Endothelial cell of umbilical vein (primary cell): ENCODE results near the gene DYRK1A. TPM values are rescaled to one million over a fixed set of nuclear protein-coding genes. Genes with fewer than 3 reads are reported as not detected.

ENCODE experiments used
- BruUV-seq: library from RNA; stranded (reverse); fragments of 400-500 nt; replicated peaks from 2 replicates; lab custom pipeline; 2021; lab: Mats Ljungman, UMichigan
- CTCF ChIA-PET: fragments of 300-600, 350-600 bp; sonication (Branson Sonifier 250); formaldehyde crosslinking; loops from one replicate; lab custom pipeline; 2021; ENCODE audit warnings: antibody characterized with exemption, inconsistent platforms; lab: Charles Lee
- POLR2A ChIA-PET: fragments of 300-600, 350-600 bp; sonication (Branson Sonifier 250); formaldehyde crosslinking; loops from one replicate; lab custom pipeline; 2021; ENCODE audit warnings: antibody characterized with exemption, inconsistent platforms; lab: Charles Lee
- DNase-seq: peaks from one replicate; pipeline ENCODE4 v3.0.0-alpha.2; 2011; ENCODE audit warnings: low read depth, low spot score
- FAIRE-seq: peaks from 2 replicates; lab custom pipeline; 2011; peaks lifted over from hg19 to GRCh38; lab: Jason Lieb, UNC
- H2AFZ ChIP-seq: 2 replicates; pipeline ENCODE4 v1.6.0; 2012; ENCODE audit warnings: low read depth, low read length, control low read depth, inconsistent platforms
- H3K27ac ChIP-seq: 2 replicates; pipeline ENCODE4 v1.5.1; 2011; ENCODE audit warnings: low read depth, mild to moderate bottlenecking, control low read depth, low read length, moderate library complexity; ENCODE audit not compliant: insufficient read depth
- H3K27me3 ChIP-seq, 2 experiments: 2 replicates each; pipeline versions ENCODE4 v1.6.0 to v1.6.1; 2011; ENCODE audit warnings: low read length in 2 of 2, mixed read lengths in 1 of 2; ENCODE audit not compliant: control insufficient read depth in 2 of 2, insufficient read depth in 2 of 2
- H3K36me3 ChIP-seq, 2 experiments: 2 replicates in 1 of 2; 3 replicates in 1 of 2; pipeline ENCODE4 v1.5.1; 2011; ENCODE audit warnings: low read length in 2 of 2, mild to moderate bottlenecking in 1 of 2, moderate library complexity in 1 of 2; ENCODE audit not compliant: control insufficient read depth in 2 of 2, insufficient read depth in 2 of 2; ENCODE audit errors: extremely low read depth in 1 of 2
- H3K4me1 ChIP-seq: 3 replicates; pipeline ENCODE4 v1.5.1; 2011; ENCODE audit warnings: mild to moderate bottlenecking, low read length; ENCODE audit not compliant: control insufficient read depth, insufficient read depth; ENCODE audit errors: extremely low read depth
- H3K4me2 ChIP-seq: 2 replicates; pipeline ENCODE4 v1.6.1; 2011; ENCODE audit warnings: low read length, control low read depth, mixed read lengths; ENCODE audit not compliant: insufficient read depth
- H3K4me3 ChIP-seq, 3 experiments: fragments of 200-600 bp in 1 of 3; sonication (generic), shearing (Covaris generic) in 1 of 3; replicated peaks in 1 of 3; 2 replicates each; pipeline ENCODE4 v1.5.1; 2011 to 2016; ENCODE audit warnings: control low read depth in 3 of 3, low read length in 3 of 3, mild to moderate bottlenecking in 2 of 3, inconsistent platforms in 1 of 3, low read depth in 1 of 3, moderate library complexity in 1 of 3; ENCODE audit not compliant: insufficient read depth in 1 of 3
- H3K79me2 ChIP-seq: 2 replicates; pipeline ENCODE4 v1.6.0; 2012; ENCODE audit warnings: low read length, inconsistent platforms; ENCODE audit not compliant: control insufficient read depth, insufficient read depth
- H3K9ac ChIP-seq: replicated peaks from 2 replicates; pipeline ENCODE3; 2011; ENCODE audit warnings: low read length, control low read depth; ENCODE audit not compliant: insufficient read depth; ENCODE audit errors: extremely low read depth
- H3K9me1 ChIP-seq: replicated peaks from 3 replicates; pipeline ENCODE4 v1.6.0; 2011; ENCODE audit warnings: mild to moderate bottlenecking, low read length; ENCODE audit not compliant: control insufficient read depth, insufficient read depth; ENCODE audit errors: extremely low read depth
- H3K9me3 ChIP-seq: replicated peaks from 2 replicates; pipeline ENCODE4 v1.5.1; 2012; ENCODE audit warnings: low read length, inconsistent platforms; ENCODE audit not compliant: control insufficient read depth, insufficient read depth
- H4K20me1 ChIP-seq: replicated peaks from 2 replicates; pipeline ENCODE3; 2011; ENCODE audit warnings: mild to moderate bottlenecking, low read length; ENCODE audit not compliant: control insufficient read depth, insufficient read depth; ENCODE audit errors: extremely low read depth
- EZH2 ChIP-seq: IDR thresholded peaks from 2 replicates; pipeline ENCODE4 v1.6.1; 2012; ENCODE audit warnings: borderline replicate concordance, low read depth, mild to moderate bottlenecking, moderate library complexity, low read length, inconsistent platforms; ENCODE audit not compliant: severe bottlenecking
- FOS ChIP-seq: IDR thresholded peaks from 2 replicates; pipeline ENCODE4 v1.6.1; 2011; ENCODE audit warnings: mild to moderate bottlenecking, low read length, moderate library complexity, borderline replicate concordance; ENCODE audit not compliant: insufficient read depth
- GATA2 ChIP-seq: IDR thresholded peaks from 2 replicates; pipeline ENCODE4 v1.7.0; 2011; ENCODE audit warnings: low read depth, mild to moderate bottlenecking, moderate library complexity, mixed read lengths, low read length; ENCODE audit not compliant: insufficient read length, insufficient read depth
- JUN ChIP-seq: IDR thresholded peaks from 2 replicates; pipeline ENCODE4 v1.6.1; 2011; ENCODE audit warnings: borderline replicate concordance, low read depth; ENCODE audit not compliant: insufficient read length, insufficient read depth
- MYC ChIP-seq: IDR thresholded peaks from one replicate; pipeline ENCODE4 v1.6.1; 2011; ENCODE audit warnings: mild to moderate bottlenecking, low read depth, low read length
- POLR2A ChIP-seq: IDR thresholded peaks from 2 replicates; pipeline ENCODE4 v1.6.1; 2012; ENCODE audit warnings: low read depth, mild to moderate bottlenecking, control low read depth, low read length
- POLR2AphosphoS5 ChIP-seq: IDR thresholded peaks from 2 replicates; pipeline ENCODE4 v1.6.1; 2012; ENCODE audit warnings: low read depth, mild to moderate bottlenecking, control low read depth, low read length, moderate library complexity; ENCODE audit not compliant: insufficient read depth
- dilution Hi-C: fragments of 300-500 bp; cut with MboI; formaldehyde crosslinking; loops from one replicate; pipeline ENCODE4 v1.15.0; 2019; ENCODE audit warnings: low sequenced_read_pairs; ENCODE audit not compliant: extremely low pct_ligation_motif_present
- intact Hi-C: fragments of 100-400 bp; cut with micrococcal nuclease; formaldehyde crosslinking; loops from one replicate; pipeline ENCODE4 v1.10.0; 2022
- polyA plus RNA-seq, 4 experiments: library from polyadenylated mRNA; depleted of rRNA in 3 of 4; stranded (reverse) in 3 of 4; unstranded in 1 of 4; fragments of >200 nt; gene quantifications; 2 replicates each; pipeline versions ENCODE4 v1.2.1 to v1.2.3, GENCODE V29; 2011 to 2012; ENCODE audit warnings: missing spikeins in 1 of 4
- total RNA-seq: library from RNA; stranded (reverse); gene quantifications from 2 replicates; pipeline ENCODE4 v1.2.3, GENCODE V29; 2021
- TF ChIP-seq, protein P1 (sequence below), 2 donors: IDR thresholded peaks; 1 replicate in 1 of 2; 2 replicates in 1 of 2; pipeline ENCODE4 v1.5.1; 2011; ENCODE audit warnings: low read length in 2 of 2, mild to moderate bottlenecking in 2 of 2, moderate library complexity in 2 of 2, control low read depth in 1 of 2, inconsistent platforms in 1 of 2, low read depth in 1 of 2; ENCODE audit not compliant: insufficient read depth in 1 of 2; ENCODE audit errors: extremely low read depth in 1 of 2
- TF ChIP-seq, protein P2 (sequence below): IDR thresholded peaks from 2 replicates; pipeline ENCODE4 v1.6.1; 2011; ENCODE audit not compliant: insufficient read depth, insufficient read length

The DYRK1A gene
- total and polyA plus RNA-seq, 2 donors (not counting 3 experiments of a cell fraction or from before 2014, with no cell fraction given) = 51.8 to 53.7 TPM

DNA sequence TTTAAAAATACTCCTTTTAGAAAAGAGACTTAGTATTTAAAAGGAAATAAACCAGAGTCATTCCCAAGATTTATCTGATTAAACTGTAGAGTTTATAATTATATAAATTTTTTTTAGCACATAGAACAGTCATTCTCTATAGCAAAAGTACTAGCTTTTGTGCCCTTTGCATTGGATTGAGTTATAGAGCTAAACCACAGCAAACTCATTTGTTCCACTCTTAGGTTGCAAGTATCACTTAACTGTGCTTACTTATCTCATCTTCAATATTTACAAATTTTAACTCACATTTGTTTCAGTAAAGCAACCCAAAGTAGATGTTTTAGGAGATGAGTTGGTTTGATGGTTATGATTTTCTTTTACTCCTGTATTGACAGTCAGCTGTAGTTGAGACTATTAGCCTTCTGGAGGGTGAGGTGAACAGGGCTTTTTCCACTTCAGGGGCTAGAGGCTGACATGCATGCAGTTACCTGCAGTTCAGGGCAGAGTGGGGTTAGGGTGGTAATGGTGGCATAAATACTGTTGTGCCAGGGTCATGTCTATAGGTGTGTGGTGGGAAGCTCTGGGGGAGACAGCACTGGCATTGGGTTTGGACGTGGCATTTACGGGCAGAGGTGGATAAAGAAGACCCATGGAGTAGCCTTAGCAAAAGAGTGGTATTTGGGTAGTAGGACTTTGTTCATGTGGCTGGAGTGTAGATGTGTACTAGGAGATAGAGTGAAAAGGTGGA is 42.1 kb downstream of the DYRK1A start:
- no peak for TF ChIP-seq MYC
- H3K9me3 ChIP-seq = no peaks in the 10 kb centered on the region
- dilution Hi-C loops (no loop called here), intact Hi-C loops (no loop called here)
- no TSS peak for BruUV-seq
- FAIRE-seq (no peak), DNase-seq (no peak)
- no peaks in the 10 kb centered on the region for H3K4me1 ChIP-seq
- no peaks in the 10 kb centered on the region for H3K27me3 ChIP-seq
- peaks cover 97% of the 10 kb centered on the region for H3K79me2 ChIP-seq
- ChIA-PET POLR2A (no interaction called here), CTCF (interaction anchor here (1.1 to 1.7 kb wide), 5 partner anchors 8 to 55 kb away, joined by 3 to 8 read pairs (median 5); no protein-coding TSS in a partner anchor)
- H3K4me2 ChIP-seq = no peak overlapping the region
- H3K9ac ChIP-seq = no peak overlapping the region
- H3K9me1 ChIP-seq = peaks cover 5% of the 10 kb centered on the region
- H4K20me1 ChIP-seq = peaks cover 22% of the 10 kb centered on the region
- no peaks in the 10 kb centered on the region for H3K36me3 ChIP-seq
- H3K4me3 ChIP-seq = no peak overlapping the region
- H3K27ac ChIP-seq = no peak overlapping the region
- H2AFZ ChIP-seq = no peak overlapping the region

DNA sequence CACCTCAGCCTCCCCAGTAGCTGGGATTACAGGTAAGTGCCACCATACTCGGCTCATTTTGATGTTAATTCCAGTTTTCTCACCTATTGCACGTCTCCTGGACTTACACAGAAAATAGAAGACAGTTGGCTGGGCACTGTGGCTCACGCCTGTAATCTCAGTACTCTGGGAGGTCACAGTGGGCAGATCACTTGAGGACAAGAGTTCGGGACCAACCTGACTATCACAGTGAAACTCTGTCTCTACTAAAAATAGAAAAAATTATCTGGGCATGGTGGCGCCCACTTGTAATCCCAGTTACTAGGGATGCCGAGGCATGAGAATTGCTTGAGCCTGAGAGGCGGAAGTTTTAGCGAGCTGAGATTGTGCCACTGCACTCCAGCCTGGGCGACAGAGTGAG is 44.1 kb downstream of the DYRK1A start:
- Histone ChIP-seq H3K4me3 (no peak overlapping the region), H2AFZ (no peak overlapping the region), H3K79me2 (peaks cover 97% of the 10 kb centered on the region), H3K36me3 (no peaks in the 10 kb centered on the region), H3K27me3 (no peaks in the 10 kb centered on the region), H4K20me1 (peaks cover 15% of the 10 kb centered on the region), H3K9me3 (no peaks in the 10 kb centered on the region), H3K4me2 (no peak overlapping the region), H3K4me1 (no peaks in the 10 kb centered on the region), H3K9ac (no peak overlapping the region), H3K27ac (no peak overlapping the region), H3K9me1 (peaks cover 1% of the 10 kb centered on the region)
- CTCF ChIA-PET = interaction anchor here (0.9 to 1.5 kb wide), 2 partner anchors 36 to 53 kb away, joined by 3 read pairs; no protein-coding TSS in a partner anchor
- TF ChIP-seq POLR2AphosphoS5 = no peak
- TF ChIP-seq GATA2 = no peak
- TF ChIP-seq MYC = no peak
- TF ChIP-seq EZH2 = no peak
- TF ChIP-seq, protein P1, sequence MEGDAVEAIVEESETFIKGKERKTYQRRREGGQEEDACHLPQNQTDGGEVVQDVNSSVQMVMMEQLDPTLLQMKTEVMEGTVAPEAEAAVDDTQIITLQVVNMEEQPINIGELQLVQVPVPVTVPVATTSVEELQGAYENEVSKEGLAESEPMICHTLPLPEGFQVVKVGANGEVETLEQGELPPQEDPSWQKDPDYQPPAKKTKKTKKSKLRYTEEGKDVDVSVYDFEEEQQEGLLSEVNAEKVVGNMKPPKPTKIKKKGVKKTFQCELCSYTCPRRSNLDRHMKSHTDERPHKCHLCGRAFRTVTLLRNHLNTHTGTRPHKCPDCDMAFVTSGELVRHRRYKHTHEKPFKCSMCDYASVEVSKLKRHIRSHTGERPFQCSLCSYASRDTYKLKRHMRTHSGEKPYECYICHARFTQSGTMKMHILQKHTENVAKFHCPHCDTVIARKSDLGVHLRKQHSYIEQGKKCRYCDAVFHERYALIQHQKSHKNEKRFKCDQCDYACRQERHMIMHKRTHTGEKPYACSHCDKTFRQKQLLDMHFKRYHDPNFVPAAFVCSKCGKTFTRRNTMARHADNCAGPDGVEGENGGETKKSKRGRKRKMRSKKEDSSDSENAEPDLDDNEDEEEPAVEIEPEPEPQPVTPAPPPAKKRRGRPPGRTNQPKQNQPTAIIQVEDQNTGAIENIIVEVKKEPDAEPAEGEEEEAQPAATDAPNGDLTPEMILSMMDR (IDR thresholded peaks at IDR 0.05; ENCODE audit: extremely low read depth in 1 of 2, insufficient read depth in 1 of 2, low read depth in 1 of 2, low read length in 2 of 2) = no peak
- TF ChIP-seq FOS = no peak
- TF ChIP-seq JUN = no peak
- TF ChIP-seq, protein P2, sequence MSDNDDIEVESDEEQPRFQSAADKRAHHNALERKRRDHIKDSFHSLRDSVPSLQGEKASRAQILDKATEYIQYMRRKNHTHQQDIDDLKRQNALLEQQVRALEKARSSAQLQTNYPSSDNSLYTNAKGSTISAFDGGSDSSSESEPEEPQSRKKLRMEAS = no peak
- no peak for TF ChIP-seq POLR2A
- no TSS peak for BruUV-seq
- POLR2A ChIA-PET = no interaction called here
- intact Hi-C loops (no loop called here), dilution Hi-C loops (no loop called here)
- DNase-seq (no peak), FAIRE-seq (no peak)
